Hematopoietic multipotent progenitor cell treated with erythropoietin and hydrocortisone succinate and interleukin-3 and kit ligand, for 6 days (in vitro differentiated cells): ENCODE results near the gene PEX3.
A peak's percentile ranks its signal among the peaks of the same experiment; 100 is the strongest.
"Not testable (repeated sequence)": the region's sequence is repeated elsewhere in the genome, so short reads cannot be mapped to it uniquely, and the experiment has no call there.

Experiments
- DNase-seq: peaks from one replicate; pipeline ENCODE4 v3.0.0-alpha.2; 2015

Gene PEX3, protein sequence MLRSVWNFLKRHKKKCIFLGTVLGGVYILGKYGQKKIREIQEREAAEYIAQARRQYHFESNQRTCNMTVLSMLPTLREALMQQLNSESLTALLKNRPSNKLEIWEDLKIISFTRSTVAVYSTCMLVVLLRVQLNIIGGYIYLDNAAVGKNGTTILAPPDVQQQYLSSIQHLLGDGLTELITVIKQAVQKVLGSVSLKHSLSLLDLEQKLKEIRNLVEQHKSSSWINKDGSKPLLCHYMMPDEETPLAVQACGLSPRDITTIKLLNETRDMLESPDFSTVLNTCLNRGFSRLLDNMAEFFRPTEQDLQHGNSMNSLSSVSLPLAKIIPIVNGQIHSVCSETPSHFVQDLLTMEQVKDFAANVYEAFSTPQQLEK

DNA sequence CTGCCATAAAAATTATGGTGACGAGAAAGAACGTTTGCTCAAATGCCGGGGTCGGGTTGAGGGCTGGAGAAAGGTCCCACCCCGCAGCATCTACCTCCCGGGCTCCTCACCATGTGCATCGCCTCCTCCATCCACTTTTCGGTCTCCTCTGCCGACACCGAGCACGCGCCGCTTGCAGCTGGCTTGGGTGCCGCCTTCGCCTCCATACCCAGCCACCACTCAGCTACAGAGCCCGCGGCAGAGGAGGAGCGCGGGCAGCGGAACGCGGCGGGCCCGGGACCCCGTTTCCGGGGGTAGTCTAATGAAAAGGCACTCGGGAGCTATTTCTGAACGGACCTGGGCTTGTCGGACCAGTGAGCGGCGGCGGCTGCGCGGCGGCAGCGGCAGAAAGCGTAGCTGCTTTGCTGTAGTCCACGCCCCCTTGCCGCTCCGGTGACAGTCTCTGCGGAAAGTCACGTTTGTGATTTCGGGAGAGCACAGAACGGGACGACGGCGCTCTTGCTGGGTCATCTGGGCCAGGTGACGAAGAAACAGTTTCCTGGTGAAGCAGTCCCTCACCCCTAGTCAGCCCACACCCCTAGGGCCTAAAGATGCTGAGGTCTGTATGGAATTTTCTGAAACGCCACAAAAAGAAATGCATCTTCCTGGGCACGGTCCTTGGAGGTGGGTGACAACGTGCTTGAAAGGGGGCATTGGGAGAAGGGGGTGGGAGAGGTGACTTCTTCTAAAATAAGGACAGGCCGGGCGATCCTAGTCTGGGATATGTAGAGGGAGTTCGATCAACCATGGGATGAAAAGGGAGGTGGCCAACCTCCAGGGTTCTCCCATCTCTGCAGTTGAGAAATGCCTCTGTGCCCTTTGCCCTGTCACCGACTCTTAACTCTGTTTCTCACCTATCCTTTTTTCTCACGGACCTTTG is at the start of gene PEX3, which contains the start of gene ADAT2:
PEX3 (plus strand) TSS at position 353 of the 919 bp plus-strand sequence; CDS start at position 591, 238 bp downstream.
ADAT2 (minus strand) TSS at position 243 of the 919 bp plus-strand sequence; CDS start at position 206, 37 bp downstream.
- DNase-seq: peak; percentile 96

DNA sequence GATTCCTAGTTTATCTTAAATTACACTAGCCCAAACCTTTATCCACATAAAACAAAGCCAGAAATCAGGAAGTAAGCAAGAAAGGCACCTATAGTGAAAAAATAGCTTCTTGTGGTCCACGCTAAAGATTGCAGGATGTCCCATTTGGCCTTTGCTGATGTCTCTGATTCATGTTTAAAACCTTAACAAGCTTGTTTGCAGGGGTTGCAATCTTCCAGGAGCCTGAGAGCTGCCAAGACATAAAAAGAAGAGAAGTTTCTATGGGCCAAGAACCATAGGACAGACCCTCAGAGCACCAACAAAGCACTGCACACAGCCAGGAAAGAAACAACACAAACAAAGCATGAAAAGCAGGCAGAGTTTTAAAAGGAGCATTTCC is 49.5 kb upstream of the PEX3 start:
- no peak for DNase-seq

DNA sequence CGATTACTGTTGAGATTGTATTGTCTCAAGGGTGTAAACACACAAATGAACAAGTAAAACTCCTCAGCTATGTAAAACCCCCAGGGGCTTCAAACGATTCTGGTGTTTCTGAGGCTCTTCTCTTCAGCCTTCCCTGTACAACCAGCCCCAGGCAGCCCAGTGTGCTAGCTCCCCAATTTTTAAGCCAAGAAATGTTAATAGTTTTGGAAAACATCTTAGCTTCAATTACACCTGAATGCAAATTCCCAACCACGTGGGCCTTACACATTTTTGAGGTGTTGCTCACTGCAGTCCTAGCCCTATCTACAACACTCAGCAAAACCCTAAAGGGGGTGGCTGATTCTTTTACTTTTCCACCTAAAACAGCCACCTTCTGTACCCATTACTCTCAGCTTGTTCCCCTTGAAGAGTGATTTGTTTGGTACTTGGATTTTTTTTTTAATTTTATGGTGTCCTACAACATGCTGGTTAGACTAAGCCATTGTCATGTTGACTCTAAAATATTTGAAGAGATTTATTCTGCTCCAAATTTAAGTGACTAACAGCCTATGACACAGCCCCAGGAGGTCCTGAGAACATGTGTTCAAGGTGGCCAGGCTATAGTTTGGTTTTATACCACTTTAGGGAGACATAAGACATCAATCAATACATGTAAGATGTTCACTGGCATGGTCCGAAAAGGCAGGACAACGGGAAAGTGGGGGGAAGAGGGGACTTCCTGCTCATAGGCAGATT is 48.8 kb upstream of the PEX3 start:
- DNase-seq: no peak

DNA sequence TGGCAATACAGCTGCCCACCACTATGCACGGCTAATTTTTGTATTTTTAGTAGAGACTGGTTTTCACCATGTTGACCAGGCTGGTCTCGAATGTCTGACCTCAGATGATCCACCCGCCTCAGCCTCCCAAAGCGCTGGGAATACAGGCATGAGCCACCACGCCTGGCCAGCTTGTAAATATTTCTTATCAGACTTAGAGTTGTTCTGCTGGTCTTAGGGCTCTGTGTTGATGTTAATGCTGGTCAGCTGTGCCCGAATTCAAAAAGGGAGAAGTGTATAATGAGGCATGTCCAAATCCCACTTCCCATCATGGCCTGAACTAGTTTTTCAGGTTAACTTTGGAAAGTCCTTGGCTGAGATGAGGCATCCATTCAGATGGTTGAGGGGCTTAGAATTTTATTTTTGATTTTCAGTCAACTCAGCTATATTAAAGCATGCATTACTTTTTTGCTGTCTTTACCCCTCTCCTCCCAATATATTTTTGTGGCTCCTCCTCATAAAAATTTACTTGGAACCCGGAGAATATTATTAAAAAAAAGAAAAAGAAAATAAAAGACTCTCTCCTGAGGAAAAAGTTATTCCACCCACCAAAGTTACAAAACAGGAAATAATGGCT is 47.8 kb upstream of the PEX3 start:
- no peak for DNase-seq

GRCh38 chr6:143405373-143406154 is 45.0 kb upstream of the PEX3 start:
- DNase-seq: no peak

GRCh38 chr6:143406673-143407072 is 43.9 kb upstream of the PEX3 start:
- DNase-seq: no peak

- DNase-seq: no peak
Measured at GRCh38 chr6:143408151-143408786, 42.3 kb upstream of the PEX3 start.

DNA sequence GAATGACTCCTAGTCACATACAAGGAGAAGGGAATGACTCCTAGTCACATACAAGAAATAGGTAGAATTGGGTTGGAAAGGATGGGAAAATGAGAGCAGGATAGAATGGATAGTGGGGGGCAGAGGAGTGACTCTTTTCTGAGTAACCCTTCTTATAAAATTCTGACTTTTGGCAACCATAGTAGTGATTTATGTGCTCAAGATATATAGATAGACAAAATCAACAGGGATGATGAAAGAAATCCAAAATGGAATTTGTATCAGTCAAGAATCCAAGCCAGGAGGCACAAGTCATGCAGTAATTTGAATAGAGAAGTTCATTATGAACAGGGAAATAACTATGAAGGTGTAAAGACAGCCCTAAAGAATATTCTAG is 41.8 kb upstream of the PEX3 start:
- DNase-seq: no peak

DNA sequence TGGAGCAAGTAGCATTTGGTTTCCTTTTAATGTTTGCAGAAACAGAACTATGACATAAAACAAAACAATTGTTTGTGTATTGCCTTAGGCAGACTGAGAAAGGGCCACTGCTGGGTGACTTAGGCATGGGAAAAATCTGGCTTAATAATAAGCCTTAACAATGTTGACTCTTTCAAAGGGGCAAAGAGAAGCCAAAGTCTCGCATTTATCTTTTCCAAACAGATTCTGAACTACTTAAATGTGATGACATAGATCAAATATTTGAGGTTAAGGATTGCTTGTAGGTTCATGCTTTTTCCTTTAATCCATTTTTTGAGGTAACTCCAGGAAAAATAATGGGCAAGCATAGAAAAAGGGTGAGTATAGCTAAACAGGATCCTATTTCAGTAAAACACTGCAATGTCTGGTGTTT is 39.7 kb upstream of the PEX3 start:
- no peak for DNase-seq

DNA sequence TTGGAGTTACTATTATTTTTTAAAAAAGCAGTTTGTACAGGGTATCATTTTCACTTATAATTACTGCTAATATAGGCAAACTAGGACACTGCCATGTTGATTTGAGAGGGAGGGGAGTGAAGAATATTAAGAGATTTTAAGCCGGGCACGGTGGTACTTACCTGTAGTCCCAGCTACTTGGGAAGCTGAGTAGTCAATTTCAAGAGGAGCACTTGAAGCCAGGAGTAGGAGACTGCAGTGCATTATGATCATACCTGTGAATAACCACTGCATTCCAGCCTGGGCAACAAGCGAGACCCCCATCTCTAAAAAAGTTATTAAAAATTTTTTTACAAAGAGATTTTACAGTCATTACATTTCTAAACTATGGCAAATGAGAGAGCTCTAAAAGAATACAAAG is 35.8 kb upstream of the PEX3 start:
- no peak for DNase-seq

GRCh38 chr6:143419526-143419925 is 31.1 kb upstream of the PEX3 start:
- no peak for DNase-seq

- no peak for DNase-seq
Measured at GRCh38 chr6:143426026-143426425, 24.6 kb upstream of the PEX3 start.

DNA sequence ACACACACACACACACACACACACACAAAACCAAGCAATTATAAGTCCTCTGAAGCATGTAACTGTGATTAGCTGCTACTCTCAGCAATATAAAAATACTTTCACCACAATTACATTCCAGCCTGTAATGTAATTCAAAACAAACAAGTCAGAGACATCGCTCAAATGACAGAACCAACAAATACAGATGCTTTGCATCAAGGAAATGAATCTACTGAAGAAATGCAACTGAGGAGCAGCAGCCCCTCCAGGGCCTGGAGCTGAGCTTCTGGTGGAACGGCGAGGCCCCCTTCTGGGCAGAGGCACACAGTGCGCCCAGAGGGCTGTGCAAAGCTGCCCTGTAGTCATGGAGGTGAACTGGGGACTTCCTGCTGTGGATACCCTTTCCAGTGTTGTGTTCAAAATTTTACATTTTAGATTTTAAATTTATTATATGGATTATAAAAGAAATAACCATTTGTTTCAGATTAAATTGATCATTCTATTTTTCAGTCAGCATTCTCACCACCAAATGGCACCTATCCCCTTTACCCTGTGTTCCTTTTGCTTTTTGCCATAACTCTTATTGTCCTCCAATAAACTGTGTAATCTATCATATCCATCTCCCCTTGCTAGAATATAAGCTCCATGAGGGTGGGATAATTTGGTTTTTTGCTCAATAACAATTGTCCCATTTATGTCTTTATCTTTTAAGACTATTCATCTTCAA is 23.3 kb upstream of the PEX3 start:
- DNase-seq: peak; percentile 84

GRCh38 chr6:143429970-143430369 is 20.6 kb upstream of the PEX3 start:
- DNase-seq: no peak

DNA sequence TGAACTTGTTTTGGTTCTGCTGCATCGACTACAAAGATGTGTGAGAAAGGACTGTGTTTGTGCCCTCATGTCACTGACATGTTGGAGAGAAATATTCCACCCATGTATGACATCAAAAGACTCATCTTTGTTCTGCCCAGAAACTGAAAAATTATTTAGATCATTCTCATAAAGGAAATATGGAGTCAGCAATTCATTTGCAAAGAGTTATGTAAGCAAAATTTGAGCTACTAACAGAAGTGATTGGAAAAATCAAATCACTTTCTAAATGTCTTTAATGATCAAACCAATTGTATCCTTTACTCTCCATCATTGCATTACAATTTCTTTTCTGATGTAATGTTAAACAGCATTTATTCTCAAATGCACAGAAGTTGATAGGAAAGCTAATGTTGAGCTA is 19.4 kb upstream of the PEX3 start:
- DNase-seq: no peak

- no peak for DNase-seq
Measured at GRCh38 chr6:143432588-143432987, 18.0 kb upstream of the PEX3 start.

DNA sequence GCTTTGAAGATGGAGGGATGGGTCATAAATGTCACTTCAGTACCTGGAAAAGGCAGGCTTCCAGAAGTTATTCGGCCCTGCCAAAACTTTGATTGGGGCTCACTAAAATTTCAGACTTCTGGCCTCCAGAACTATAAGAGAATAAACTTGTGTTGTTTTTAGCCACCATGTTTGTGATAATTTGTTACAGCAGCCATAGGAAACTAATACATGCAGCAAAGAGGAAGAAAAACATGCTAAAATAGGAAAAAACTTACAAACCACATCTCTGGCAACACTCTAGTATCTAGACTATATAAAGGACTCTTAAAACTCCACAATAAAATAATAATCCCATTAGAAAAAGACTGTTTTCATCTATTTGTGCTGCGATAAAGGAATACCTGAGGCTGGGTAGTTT is 9.6 kb upstream of the PEX3 start:
- DNase-seq: no peak

GRCh38 chr6:143441680-143442545 is 8.7 kb upstream of the PEX3 start:
- peak; percentile 51 for DNase-seq

GRCh38 chr6:143443096-143443495 is 7.5 kb upstream of the PEX3 start:
- no peak for DNase-seq

- DNase-seq: not testable (repeated sequence)
Measured at GRCh38 chr6:143447865-143448264, 2.7 kb upstream of the PEX3 start.
